Keratinocyte (primary cell): ENCODE data around the gene TSPAN7. TPM values are rescaled to one million over a fixed set of nuclear protein-coding genes. Genes with fewer than 3 reads are reported as not detected.

Source experiments
- DNase-seq: peaks from one replicate; pipeline ENCODE4 v3.0.0-alpha.2; 2011; ENCODE audit warnings: low read depth, missing footprints, low spot score
- FAIRE-seq: peaks from 2 replicates; lab custom pipeline; 2011; peaks lifted over from hg19 to GRCh38; lab: Jason Lieb, UNC
- H2AFZ ChIP-seq: 2 replicates; pipeline ENCODE4 v1.6.0; 2012; ENCODE audit warnings: low read length, control low read depth, inconsistent platforms; ENCODE audit not compliant: control insufficient read depth
- H3K27ac ChIP-seq: 2 replicates; pipeline ENCODE4 v1.5.1; 2011; ENCODE audit warnings: low read length; ENCODE audit not compliant: control insufficient read depth, insufficient read depth
- H3K27me3 ChIP-seq: 3 replicates; pipeline ENCODE4 v1.6.0; 2011; ENCODE audit warnings: low read length; ENCODE audit not compliant: control insufficient read depth, insufficient read depth; ENCODE audit errors: extremely low read depth
- H3K36me3 ChIP-seq, 2 experiments: 2 replicates in 1 of 2; 3 replicates in 1 of 2; pipeline ENCODE4 v1.5.1; 2011; ENCODE audit warnings: low read length in 2 of 2, mild to moderate bottlenecking in 1 of 2; ENCODE audit not compliant: control insufficient read depth in 2 of 2, insufficient read depth in 2 of 2; ENCODE audit errors: extremely low read depth in 1 of 2
- H3K4me1 ChIP-seq: 3 replicates; pipeline ENCODE4 v1.5.1; 2011; ENCODE audit warnings: low read length; ENCODE audit not compliant: control insufficient read depth, insufficient read depth; ENCODE audit errors: extremely low read depth
- H3K4me2 ChIP-seq: 3 replicates; pipeline ENCODE4 v1.6.0; 2011; ENCODE audit warnings: low read depth, low read length; ENCODE audit not compliant: control insufficient read depth, insufficient read depth; ENCODE audit errors: extremely low read depth
- H3K4me3 ChIP-seq, 3 experiments: fragments of 200-600 bp in 1 of 3; sonication (generic) in 1 of 3; 2 replicates in 2 of 3; 3 replicates in 1 of 3; pipeline ENCODE4 v1.5.1; 2011 to 2016; ENCODE audit warnings: low read length in 3 of 3, mild to moderate bottlenecking in 3 of 3, control low read depth in 2 of 3, inconsistent platforms in 1 of 3, low read depth in 1 of 3, mixed read lengths in 1 of 3, mixed run types in 1 of 3, moderate library complexity in 1 of 3; ENCODE audit not compliant: control insufficient read depth in 2 of 3, insufficient read depth in 2 of 3; ENCODE audit errors: extremely low read depth in 1 of 3
- H3K79me2 ChIP-seq: 2 replicates; pipeline ENCODE4 v1.6.0; 2012; ENCODE audit warnings: low read length; ENCODE audit not compliant: control insufficient read depth, insufficient read depth
- H3K9ac ChIP-seq: 3 replicates; pipeline ENCODE4 v1.6.0; 2011; ENCODE audit warnings: low read length; ENCODE audit not compliant: control insufficient read depth, insufficient read depth; ENCODE audit errors: extremely low read depth
- H3K9me1 ChIP-seq: 3 replicates; pipeline ENCODE4 v1.6.0; 2011; ENCODE audit warnings: low read length; ENCODE audit not compliant: control insufficient read depth, insufficient read depth; ENCODE audit errors: extremely low read depth
- H3K9me3 ChIP-seq: 2 replicates; pipeline ENCODE4 v1.5.1; 2012; ENCODE audit warnings: low read depth, low read length; ENCODE audit not compliant: control insufficient read depth
- H4K20me1 ChIP-seq: 3 replicates; pipeline ENCODE4 v1.6.0; 2011; ENCODE audit warnings: low read length; ENCODE audit not compliant: control insufficient read depth, insufficient read depth; ENCODE audit errors: extremely low read depth
- EZH2 ChIP-seq: IDR thresholded peaks from one replicate; pipeline ENCODE4 v1.6.1; 2012; ENCODE audit warnings: inconsistent platforms, mild to moderate bottlenecking, low read length, moderate library complexity
- dilution Hi-C: fragments of 300-500 bp; cut with MboI; formaldehyde crosslinking; loops from one replicate; pipeline ENCODE4 v1.7.0; 2020; ENCODE audit warnings: low sequenced_read_pairs; ENCODE audit not compliant: extremely low pct_ligation_motif_present
- polyA plus RNA-seq, 5 experiments: library from polyadenylated mRNA; depleted of rRNA in 3 of 5; stranded (reverse) in 3 of 5; stranded (forward) in 1 of 5; unstranded in 1 of 5; fragments of >200 nt; gene quantifications; 1 replicate in 1 of 5; 2 replicates in 3 of 5; 3 replicates in 1 of 5; pipeline versions ENCODE4 v1.2.1 to v1.2.3, GENCODE V29; 2011 to 2012; ENCODE audit warnings: missing spikeins in 2 of 5, low read depth in 1 of 5, low replicate concordance in 1 of 5
- TF ChIP-seq, protein P1 (sequence below), 3 experiments: IDR thresholded peaks in 1 of 3; conservative IDR thresholded peaks in 1 of 3; optimal IDR thresholded peaks in 1 of 3; 2 replicates in 2 of 3; 3 replicates in 1 of 3; pipeline versions ENCODE3 to v1.5.1; 2011; ENCODE audit warnings: low read length in 3 of 3, mild to moderate bottlenecking in 3 of 3, moderate library complexity in 2 of 3, control low read depth in 1 of 3, inconsistent platforms in 1 of 3; ENCODE audit not compliant: insufficient read depth in 2 of 3; ENCODE audit errors: extremely low read depth in 1 of 3

Gene TSPAN7
- polyA plus RNA-seq, 1 donor (not counting 4 experiments of a cell fraction or from before 2014, with no cell fraction given): 2.3 TPM

DNA sequence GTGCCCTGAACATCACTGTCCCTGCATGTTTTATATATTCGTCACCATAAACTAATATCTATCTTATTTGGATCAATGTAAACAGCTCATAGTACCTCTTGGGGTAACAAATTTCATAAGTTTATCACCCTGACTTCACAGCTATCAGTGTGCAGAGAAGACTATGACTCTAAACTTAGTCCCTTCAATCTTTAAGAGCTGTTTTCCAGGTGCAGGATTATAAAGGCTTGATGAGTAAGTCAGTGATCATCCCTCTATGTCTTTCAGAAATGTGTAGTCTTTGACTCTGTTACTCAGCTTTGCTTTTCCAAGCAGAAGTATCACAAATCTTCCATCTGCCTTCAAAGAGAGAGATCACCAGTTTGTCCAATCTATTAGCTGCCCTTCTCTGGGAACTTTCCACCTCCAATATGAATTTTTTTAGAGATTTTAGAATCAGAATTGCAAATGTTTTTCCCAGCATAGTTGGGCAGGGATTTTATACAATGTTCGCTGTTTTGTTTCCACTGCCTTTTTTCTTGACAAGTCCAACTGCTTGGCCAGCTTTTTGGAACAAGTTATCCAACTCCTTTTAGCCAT lies 45.1 kb upstream of the TSPAN7 start:
- H3K27ac ChIP-seq: no peak overlapping the region
- FAIRE-seq: peak; percentile 46

DNA sequence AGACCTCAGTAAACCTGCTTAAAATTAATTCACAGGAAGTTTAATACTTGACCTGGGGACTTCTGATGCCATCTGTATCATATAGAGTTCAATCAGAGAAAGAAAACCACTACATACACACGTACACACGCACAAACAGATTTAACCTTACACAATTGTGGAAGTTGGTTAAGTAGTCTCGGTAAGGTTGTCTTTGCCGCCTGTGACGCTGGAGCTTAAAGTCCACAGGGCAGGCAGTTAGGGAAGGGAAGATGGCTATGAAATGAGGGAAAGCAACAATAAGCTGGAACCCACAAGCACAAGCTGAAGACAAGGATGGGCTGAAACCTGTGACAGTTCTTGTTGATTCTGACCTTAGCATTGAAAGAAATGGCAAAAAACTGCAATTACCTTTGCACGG lies 41.7 kb upstream of the TSPAN7 start:
- no peak for DNase-seq
- dilution Hi-C loops: no loop called here
- no peaks in the 10 kb centered on the region for H3K4me1 ChIP-seq
- no peak overlapping the region for H3K27ac ChIP-seq
- H3K36me3 ChIP-seq: no peaks in the 10 kb centered on the region
- H3K4me2 ChIP-seq: no peak overlapping the region
- TF ChIP-seq, protein P1, sequence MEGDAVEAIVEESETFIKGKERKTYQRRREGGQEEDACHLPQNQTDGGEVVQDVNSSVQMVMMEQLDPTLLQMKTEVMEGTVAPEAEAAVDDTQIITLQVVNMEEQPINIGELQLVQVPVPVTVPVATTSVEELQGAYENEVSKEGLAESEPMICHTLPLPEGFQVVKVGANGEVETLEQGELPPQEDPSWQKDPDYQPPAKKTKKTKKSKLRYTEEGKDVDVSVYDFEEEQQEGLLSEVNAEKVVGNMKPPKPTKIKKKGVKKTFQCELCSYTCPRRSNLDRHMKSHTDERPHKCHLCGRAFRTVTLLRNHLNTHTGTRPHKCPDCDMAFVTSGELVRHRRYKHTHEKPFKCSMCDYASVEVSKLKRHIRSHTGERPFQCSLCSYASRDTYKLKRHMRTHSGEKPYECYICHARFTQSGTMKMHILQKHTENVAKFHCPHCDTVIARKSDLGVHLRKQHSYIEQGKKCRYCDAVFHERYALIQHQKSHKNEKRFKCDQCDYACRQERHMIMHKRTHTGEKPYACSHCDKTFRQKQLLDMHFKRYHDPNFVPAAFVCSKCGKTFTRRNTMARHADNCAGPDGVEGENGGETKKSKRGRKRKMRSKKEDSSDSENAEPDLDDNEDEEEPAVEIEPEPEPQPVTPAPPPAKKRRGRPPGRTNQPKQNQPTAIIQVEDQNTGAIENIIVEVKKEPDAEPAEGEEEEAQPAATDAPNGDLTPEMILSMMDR (optimal IDR thresholded peaks at IDR 0.05 in 1 of 3, IDR thresholded peaks at IDR 0.05 in 1 of 3, conservative IDR thresholded peaks at IDR 0.05 in 1 of 3; ENCODE audit: extremely low read depth in 1 of 3, insufficient read depth in 2 of 3, low read length in 3 of 3): no peak
- TF ChIP-seq EZH2: no peak
- FAIRE-seq: no peak
- H3K4me3 ChIP-seq: no peak overlapping the region
- no peaks in the 10 kb centered on the region for H4K20me1 ChIP-seq
- no peak overlapping the region for H3K9ac ChIP-seq
- H2AFZ ChIP-seq: no peak overlapping the region
- H3K9me3 ChIP-seq: no peaks in the 10 kb centered on the region
- H3K9me1 ChIP-seq: no peaks in the 10 kb centered on the region
- no peaks in the 10 kb centered on the region for H3K27me3 ChIP-seq
- H3K79me2 ChIP-seq: no peaks in the 10 kb centered on the region

More for the DNA sequence above, 45.1 kb upstream of the TSPAN7 start:
- Histone ChIP-seq H3K9ac (no peak overlapping the region), H3K79me2 (no peaks in the 10 kb centered on the region), H3K4me2 (no peak overlapping the region), H3K4me1 (no peaks in the 10 kb centered on the region), H4K20me1 (no peaks in the 10 kb centered on the region), H3K4me3 (no peak overlapping the region), H3K36me3 (no peaks in the 10 kb centered on the region), H3K27me3 (no peaks in the 10 kb centered on the region), H3K9me3 (no peaks in the 10 kb centered on the region), H2AFZ (no peak overlapping the region), H3K9me1 (no peaks in the 10 kb centered on the region)
- dilution Hi-C loops: no loop called here
- DNase-seq: no peak
- TF ChIP-seq, protein P1 (optimal IDR thresholded peaks at IDR 0.05 in 1 of 3, IDR thresholded peaks at IDR 0.05 in 1 of 3, conservative IDR thresholded peaks at IDR 0.05 in 1 of 3; ENCODE audit: extremely low read depth in 1 of 3, insufficient read depth in 2 of 3, low read length in 3 of 3): no peak
- TF ChIP-seq EZH2: no peak
